Body of pancreas (tissue), 4 donors: ENCODE results near the gene NAP1L1. TPM values are rescaled to one million over a fixed set of nuclear protein-coding genes. Genes with fewer than 3 reads are reported as not detected.
"Not testable (repeated sequence)": the region's sequence is repeated elsewhere in the genome, so short reads cannot be mapped to it uniquely, and the experiment has no call there.

ENCODE experiments used
- ATAC-seq: fragments of 150-250 bp; one replicate; pipeline ENCODE4 v1.9.1; 2016
- DNase-seq, 4 donors: peaks; one replicate each; pipeline ENCODE4 v3.0.0-alpha.2; 2019
- H3K27ac ChIP-seq, 4 donors: fragments of 200-600 bp; sonication (generic); 1 replicate in 3 of 4; 2 replicates in 1 of 4; pipeline versions ENCODE4 v1.5.1 to v1.6.1; 2016 to 2019; ENCODE audit warnings: mild to moderate bottlenecking in 1 of 4, mixed read lengths in 1 of 4, moderate library complexity in 1 of 4
- H3K27me3 ChIP-seq, 2 donors: fragments of 200-600 bp; sonication (generic); one replicate each; pipeline ENCODE4 v1.6.0; 2016; ENCODE audit warnings: mild to moderate bottlenecking in 1 of 2
- H3K36me3 ChIP-seq, 2 donors: fragments of 200-600 bp; sonication (generic); replicated peaks in 1 of 2; 2 replicates each; pipeline ENCODE4 v1.5.1; 2016; ENCODE audit warnings: low read depth in 2 of 2; ENCODE audit not compliant: insufficient read depth in 1 of 2
- H3K4me1 ChIP-seq: fragments of 200-600 bp; sonication (generic); one replicate; pipeline ENCODE4 v1.6.0; 2016
- H3K4me3 ChIP-seq, 2 donors: fragments of 200-600 bp; sonication (generic); 1 replicate in 1 of 2; 2 replicates in 1 of 2; pipeline ENCODE4 v1.5.1; 2016 to 2019
- H3K9me3 ChIP-seq, 3 donors: fragments of 200-600 bp; sonication (generic); 1 replicate in 2 of 3; 2 replicates in 1 of 3; pipeline ENCODE4 v1.5.1; 2016
- POLR2A ChIP-seq, 3 donors: fragments of 450-650 bp; IDR thresholded peaks; one replicate each; pipeline ENCODE4 v1.6.1; 2016; ENCODE audit warnings: antibody characterized with exemption in 3 of 3, mild to moderate bottlenecking in 2 of 3
- WGBS, 2 donors: methylation state at CpG; one replicate each; pipeline ENCODE4 v1.1.5; 2017; 5-methylcytosine and 5-hydroxymethylcytosine counted together
- intact Hi-C: fragments of 100-400 bp; cut with DNase I; formaldehyde crosslinking; loops from one replicate; pipeline ENCODE4 v1.15.1; 2023
- total RNA-seq, 2 donors: library from RNA; depleted of rRNA; stranded (reverse); fragments of >200 nt; gene quantifications; one replicate each; pipeline ENCODE4 v1.1.0, GENCODE V29; 2016
- TF ChIP-seq, protein P1 (sequence below), 7 experiments: fragments of 450-650 bp in 4 of 7; fragments of 200-600 bp in 3 of 7; sonication (generic) in 3 of 7; IDR thresholded peaks; one replicate each; pipeline ENCODE4 v1.5.1; 2016 to 2019; ENCODE audit warnings: antibody characterized with exemption in 7 of 7

Gene NAP1L1
- total RNA-seq, 2 donors from 2014 or later, result 151 to 275 TPM

DNA sequence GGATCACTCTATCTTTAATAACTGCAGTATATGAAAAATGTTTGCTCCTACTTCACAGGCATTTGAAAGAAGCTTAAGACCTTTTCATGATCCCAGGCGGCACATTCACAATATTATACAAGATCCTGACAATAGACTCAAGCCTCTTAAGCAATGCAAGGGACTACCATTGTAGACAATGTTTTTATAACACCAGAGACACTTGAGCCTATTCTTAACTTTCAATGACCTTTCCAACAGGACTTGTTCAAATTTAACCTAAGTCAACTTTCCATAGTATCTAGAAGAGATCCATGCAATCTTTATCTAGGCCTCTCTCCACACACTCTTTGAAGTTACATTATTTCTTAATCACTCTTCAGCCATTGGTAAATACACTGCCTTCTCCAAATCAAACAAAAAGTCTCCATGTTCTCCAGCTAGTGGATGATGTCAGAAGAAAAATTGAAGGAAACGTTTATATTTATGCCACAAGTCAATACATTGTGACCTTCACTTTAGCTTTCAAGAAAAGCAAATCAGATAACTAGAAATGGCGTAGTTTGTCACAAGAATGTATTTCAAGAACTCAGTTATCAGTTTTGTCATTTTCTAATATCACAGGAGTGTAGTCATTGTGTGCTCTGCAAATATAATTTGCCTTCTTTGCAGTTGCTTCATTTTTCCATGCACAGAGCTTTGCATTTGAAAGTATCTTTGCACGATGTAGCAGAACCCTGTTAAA, 94.1 kb downstream of the NAP1L1 start:
- DNase-seq, result peak in 1 of 4 donors; percentile 24
- Histone ChIP-seq H3K36me3 (no peaks in the 10 kb centered on the region), H3K4me1 (peaks cover 44% of the 10 kb centered on the region), H3K9me3 (no peaks in the 10 kb centered on the region), H3K27me3 (no peaks in the 10 kb centered on the region), H3K4me3 (no peak overlapping the region), H3K27ac (peak overlapping the region; percentile 49 to 80 (median 75))
- WGBS, 2 donors, result 26% methylated on average over 4 of the region's 4 CpGs
- ATAC-seq, result peak; percentile 94
- TF ChIP-seq, protein P1, sequence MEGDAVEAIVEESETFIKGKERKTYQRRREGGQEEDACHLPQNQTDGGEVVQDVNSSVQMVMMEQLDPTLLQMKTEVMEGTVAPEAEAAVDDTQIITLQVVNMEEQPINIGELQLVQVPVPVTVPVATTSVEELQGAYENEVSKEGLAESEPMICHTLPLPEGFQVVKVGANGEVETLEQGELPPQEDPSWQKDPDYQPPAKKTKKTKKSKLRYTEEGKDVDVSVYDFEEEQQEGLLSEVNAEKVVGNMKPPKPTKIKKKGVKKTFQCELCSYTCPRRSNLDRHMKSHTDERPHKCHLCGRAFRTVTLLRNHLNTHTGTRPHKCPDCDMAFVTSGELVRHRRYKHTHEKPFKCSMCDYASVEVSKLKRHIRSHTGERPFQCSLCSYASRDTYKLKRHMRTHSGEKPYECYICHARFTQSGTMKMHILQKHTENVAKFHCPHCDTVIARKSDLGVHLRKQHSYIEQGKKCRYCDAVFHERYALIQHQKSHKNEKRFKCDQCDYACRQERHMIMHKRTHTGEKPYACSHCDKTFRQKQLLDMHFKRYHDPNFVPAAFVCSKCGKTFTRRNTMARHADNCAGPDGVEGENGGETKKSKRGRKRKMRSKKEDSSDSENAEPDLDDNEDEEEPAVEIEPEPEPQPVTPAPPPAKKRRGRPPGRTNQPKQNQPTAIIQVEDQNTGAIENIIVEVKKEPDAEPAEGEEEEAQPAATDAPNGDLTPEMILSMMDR (IDR thresholded peaks at IDR 0.05), result no peak
- no peak for TF ChIP-seq POLR2A (IDR thresholded peaks at IDR 0.05)
- intact Hi-C loops, result no loop called here

DNA sequence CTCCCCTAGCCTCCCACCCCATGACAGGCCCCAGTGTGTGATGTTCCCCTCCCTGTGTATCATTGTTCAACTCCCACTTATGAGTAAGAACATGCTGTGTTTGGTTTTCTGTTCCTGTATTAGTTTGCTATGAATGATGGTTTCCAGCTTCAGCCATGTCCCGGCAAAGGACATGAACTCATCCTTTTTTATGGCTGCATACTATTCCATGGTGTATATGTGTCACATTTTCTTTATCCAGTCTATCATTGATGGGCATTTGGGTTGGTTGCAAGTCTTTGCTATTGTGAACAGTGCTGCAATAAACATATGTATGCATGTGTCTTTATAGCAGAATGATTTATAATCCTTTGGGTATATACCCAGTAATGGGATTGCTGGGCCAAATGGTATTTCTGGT, 96.8 kb downstream of the NAP1L1 start:
- H3K9me3 ChIP-seq, H3K4me3 ChIP-seq, H3K27ac ChIP-seq, ATAC-seq, DNase-seq, H3K36me3 ChIP-seq, intact Hi-C loops, H3K27me3 ChIP-seq: not testable (repeated sequence)
- peaks cover 66% of the 10 kb centered on the region for H3K4me1 ChIP-seq
- 100% methylated on average over 1 of the region's 1 CpG for WGBS, 2 donors

Other genes starting within 250 kb of the NAP1L1 start
- 10 to 100 TPM; 11.9 to 22.4 TPM for gene PHLDA1, start 52.9 kb downstream of the NAP1L1 start, total RNA-seq